Activated naive CD8-positive, alpha-beta T cell treated with anti-CD3 and anti-CD28 coated beads, Interleukin-2, amount 50 U/mL, for 16 hours (primary cell): ENCODE data around the gene CDX1.

Experiments
- DNase-seq: peaks from one replicate; pipeline ENCODE4 v3.0.0-alpha.2; 2020; ENCODE audit warnings: low read depth, low spot score

CDX1 gene

GRCh38 chr5:150166650-150167511 lies at the start of gene CDX1:
Gene CDX1, plus strand, starts transcription at chr5:150166778. Its CDS starts 99 bp downstream, at chr5:150166877.
- no peak for DNase-seq

GRCh38 chr5:150117945-150118560 lies 48.5 kb upstream of the CDX1 start:
- DNase-seq: no peak

GRCh38 chr5:150118561-150119229 lies 47.9 kb upstream of the CDX1 start:
- no peak for DNase-seq

GRCh38 chr5:150119421-150120061 lies 47.0 kb upstream of the CDX1 start:
- no peak for DNase-seq

- DNase-seq: no peak
Observed at GRCh38 chr5:150120062-150120441, 46.5 kb upstream of the CDX1 start.

GRCh38 chr5:150120617-150121447 lies 45.7 kb upstream of the CDX1 start:
- no peak for DNase-seq

- no peak for DNase-seq
Observed at GRCh38 chr5:150121448-150122157, 45.0 kb upstream of the CDX1 start.

- DNase-seq: no peak
Observed at GRCh38 chr5:150122158-150122510, 44.4 kb upstream of the CDX1 start.

GRCh38 chr5:150122536-150123481 lies 43.8 kb upstream of the CDX1 start:
- DNase-seq: no peak

GRCh38 chr5:150123542-150123941 lies 43.0 kb upstream of the CDX1 start:
- DNase-seq: no peak

GRCh38 chr5:150124111-150124557 lies 42.4 kb upstream of the CDX1 start:
- DNase-seq: no peak

GRCh38 chr5:150124596-150124995 lies 42.0 kb upstream of the CDX1 start:
- DNase-seq: no peak

- no peak for DNase-seq
Observed at GRCh38 chr5:150125334-150125733, 41.2 kb upstream of the CDX1 start.

GRCh38 chr5:150126199-150126920 lies 40.2 kb upstream of the CDX1 start:
- DNase-seq: no peak

GRCh38 chr5:150126921-150127265 lies 39.7 kb upstream of the CDX1 start:
- DNase-seq: no peak

GRCh38 chr5:150129454-150129812 lies 37.1 kb upstream of the CDX1 start:
- DNase-seq: no peak

GRCh38 chr5:150129813-150130492 lies 36.6 kb upstream of the CDX1 start:
- DNase-seq: peak; percentile 8

GRCh38 chr5:150130493-150130922 lies 36.1 kb upstream of the CDX1 start:
- no peak for DNase-seq
